H1 (cell line): Measurements from ENCODE around the gene UTP3. TPM values are rescaled to one million over a fixed set of nuclear protein-coding genes. Genes with fewer than 3 reads are reported as not detected.

Experiments used
- PHF8 ChIP-seq: fragments of 200-600 bp; sonication (generic); conservative IDR thresholded peaks from 2 replicates; pipeline ENCODE4 v1.7.1; 2012; ENCODE audit warnings: low read depth, mild to moderate bottlenecking, inconsistent platforms, low read length, moderate library complexity
- polyA plus RNA-seq, 7 experiments: library from polyadenylated mRNA; depleted of rRNA in 3 of 7; stranded (reverse) in 5 of 7; unstranded in 2 of 7; fragments of >200 nt in 5 of 7; fragments of 200-250 nt in 2 of 7; gene quantifications; 1 replicate in 5 of 7; 2 replicates in 1 of 7; 4 replicates in 1 of 7; pipeline versions ENCODE4 v1.2.1 to v1.2.3, GENCODE V29; 2011 to 2013; ENCODE audit warnings: missing spikeins in 2 of 7, mixed read lengths in 2 of 7
- total RNA-seq: library from RNA; stranded (reverse); fragmentation: NEBNext Ultra II Directional; extraction: Animal tissue kit (Norgen Biotek cat#: 25700); gene quantifications from 2 replicates; pipeline ENCODE4 v1.2.1, GENCODE V29; 2021

The UTP3 gene
- total and polyA plus RNA-seq, 2 of the 8 experiments (the other 6 are each of a cell fraction or from before 2014, with no cell fraction given), result 11.2 to 51.3 TPM

- TF ChIP-seq PHF8, result no peak
- TF ChIP-seq, all 59 proteins: peak for 0
Observed at GRCh38 chr4:70706044-70706461, 17.7 kb downstream of the UTP3 start (continued).
